Muscle layer of duodenum (tissue), 2 donors: ENCODE results near the gene ABHD16B.

Source experiments
- H3K27ac ChIP-seq: one replicate; pipeline ENCODE4 v1.7.0; 2013; ENCODE audit warnings: mild to moderate bottlenecking, low read length
- H3K27me3 ChIP-seq: one replicate; pipeline ENCODE4 v1.7.0; 2013; ENCODE audit warnings: low read depth, mild to moderate bottlenecking, control low read depth, low read length
- H3K36me3 ChIP-seq, 2 donors: one replicate each; pipeline ENCODE4 v1.7.0; 2013; ENCODE audit warnings: low read length in 2 of 2, control low read depth in 1 of 2, mild to moderate bottlenecking in 1 of 2; ENCODE audit not compliant: insufficient read depth in 2 of 2, control insufficient read depth in 1 of 2
- H3K4me1 ChIP-seq, 2 donors: one replicate each; pipeline ENCODE4 v1.7.0; 2013; ENCODE audit warnings: low read length in 2 of 2, mild to moderate bottlenecking in 2 of 2, control low read depth in 1 of 2, moderate library complexity in 1 of 2; ENCODE audit not compliant: insufficient read depth in 2 of 2, control insufficient read depth in 1 of 2
- H3K4me3 ChIP-seq, 2 donors: one replicate each; pipeline ENCODE4 v1.7.0; 2013; ENCODE audit warnings: low read length in 2 of 2, low read depth in 1 of 2, mild to moderate bottlenecking in 1 of 2
- H3K9me3 ChIP-seq, 2 donors: one replicate each; pipeline ENCODE4 v1.7.0; 2013; ENCODE audit warnings: low read length in 2 of 2, control low read depth in 1 of 2, mild to moderate bottlenecking in 1 of 2; ENCODE audit not compliant: control insufficient read depth in 1 of 2
- donor health status: healthy.

ABHD16B gene

GRCh38 chr20:63884506-63885263, 23.4 kb downstream of the ABHD16B start:
- Histone ChIP-seq H3K36me3 (peaks cover 39 to 59% of the 10 kb centered on the region in 2 donors), H3K4me1 (no peaks in the 10 kb centered on the region), H3K9me3 (no peaks in the 10 kb centered on the region), H3K27ac (no peak overlapping the region), H3K4me3 (no peak overlapping the region), H3K27me3 (no peaks in the 10 kb centered on the region)

GRCh38 chr20:63885264-63886053, 24.2 kb downstream of the ABHD16B start:
- Histone ChIP-seq H3K4me3 (no peak overlapping the region), H3K27me3 (no peaks in the 10 kb centered on the region), H3K4me1 (no peaks in the 10 kb centered on the region), H3K36me3 (peaks cover 47 to 66% of the 10 kb centered on the region in 2 donors), H3K27ac (no peak overlapping the region), H3K9me3 (no peaks in the 10 kb centered on the region)

- Histone ChIP-seq H3K36me3 (peaks cover 51 to 72% of the 10 kb centered on the region in 2 donors), H3K4me3 (no peak overlapping the region), H3K4me1 (no peaks in the 10 kb centered on the region), H3K9me3 (no peaks in the 10 kb centered on the region), H3K27me3 (no peaks in the 10 kb centered on the region), H3K27ac (no peak overlapping the region)
Measured at GRCh38 chr20:63886054-63886419, 24.7 kb downstream of the ABHD16B start.

GRCh38 chr20:63886921-63887320, 25.6 kb downstream of the ABHD16B start:
- H3K4me1 ChIP-seq: no peaks in the 10 kb centered on the region
- H3K36me3 ChIP-seq: peaks cover 51 to 80% of the 10 kb centered on the region in 2 donors
- no peaks in the 10 kb centered on the region for H3K27me3 ChIP-seq
- no peak overlapping the region for H3K4me3 ChIP-seq
- H3K27ac ChIP-seq: no peak overlapping the region
- no peaks in the 10 kb centered on the region for H3K9me3 ChIP-seq

GRCh38 chr20:63889241-63890200, 28.2 kb downstream of the ABHD16B start:
- Histone ChIP-seq H3K27ac (peak overlapping the region; percentile 27), H3K36me3 (peaks cover 38 to 59% of the 10 kb centered on the region in 2 donors), H3K27me3 (no peaks in the 10 kb centered on the region), H3K4me1 (peaks cover 0 to 6% of the 10 kb centered on the region in 2 donors), H3K9me3 (no peaks in the 10 kb centered on the region), H3K4me3 (no peak overlapping the region)

GRCh38 chr20:63890201-63890576, 28.9 kb downstream of the ABHD16B start:
- Histone ChIP-seq H3K27me3 (no peaks in the 10 kb centered on the region), H3K36me3 (peaks cover 32 to 52% of the 10 kb centered on the region in 2 donors), H3K9me3 (no peaks in the 10 kb centered on the region), H3K4me3 (no peak overlapping the region), H3K27ac (peak overlapping the region; percentile 27), H3K4me1 (peaks cover 0 to 6% of the 10 kb centered on the region in 2 donors)

- Histone ChIP-seq H3K27ac (no peak overlapping the region), H3K36me3 (peaks cover 27 to 48% of the 10 kb centered on the region in 2 donors)
Measured at GRCh38 chr20:63890616-63891015, 29.3 kb downstream of the ABHD16B start.

GRCh38 chr20:63891061-63892002, 30.0 kb downstream of the ABHD16B start:
- Histone ChIP-seq H3K36me3 (peaks cover 27 to 43% of the 10 kb centered on the region in 2 donors), H3K9me3 (no peaks in the 10 kb centered on the region), H3K27me3 (no peaks in the 10 kb centered on the region), H3K4me3 (no peak overlapping the region), H3K27ac (no peak overlapping the region), H3K4me1 (peaks cover 1 to 12% of the 10 kb centered on the region in 2 donors)

More at GRCh38 chr20:63890616-63891015, 29.3 kb downstream of the ABHD16B start:
- Histone ChIP-seq H3K9me3 (no peaks in the 10 kb centered on the region), H3K4me1 (peaks cover 0 to 6% of the 10 kb centered on the region in 2 donors), H3K4me3 (no peak overlapping the region), H3K27me3 (no peaks in the 10 kb centered on the region)

- no peak overlapping the region for H3K27ac ChIP-seq
- no peak overlapping the region for H3K4me3 ChIP-seq
- H3K36me3 ChIP-seq: peaks cover 25 to 37% of the 10 kb centered on the region in 2 donors
- H3K27me3 ChIP-seq: no peaks in the 10 kb centered on the region
- H3K9me3 ChIP-seq: no peaks in the 10 kb centered on the region
- H3K4me1 ChIP-seq: peaks cover 8 to 22% of the 10 kb centered on the region in 2 donors
Measured at GRCh38 chr20:63892402-63892801, 31.1 kb downstream of the ABHD16B start.

- peak overlapping the region; percentile 3 for H3K27ac ChIP-seq
- peaks cover 16 to 29% of the 10 kb centered on the region in 2 donors for H3K4me1 ChIP-seq
- peaks cover 18 to 29% of the 10 kb centered on the region in 2 donors for H3K36me3 ChIP-seq
- peak overlapping the region in 1 of 2 donors; percentile 66 for H3K4me3 ChIP-seq
- H3K9me3 ChIP-seq: no peaks in the 10 kb centered on the region
- no peaks in the 10 kb centered on the region for H3K27me3 ChIP-seq
Measured at GRCh38 chr20:63893999-63894357, 32.7 kb downstream of the ABHD16B start.
